ENCODE results near the gene MMP1. TPM values are rescaled to one million over a fixed set of nuclear protein-coding genes. Genes with fewer than 3 reads are reported as not detected.

The MMP1 gene
- total RNA-seq, 2 experiments from 2014 or later, result not detected

GRCh38 chr11:102842930-102843329 is 45.0 kb upstream of the MMP1 start:
- POLR2A ChIA-PET, result no interaction called here
- H3K27me3 Mint-ChIP-seq, result peaks cover 14% of the 10 kb centered on the region

GRCh38 chr11:102840018-102840417 is 42.1 kb upstream of the MMP1 start:
- H3K36me3 ChIP-seq (ENCODE audit: insufficient read depth, low read length), result no peaks in the 10 kb centered on the region
- no peak overlapping the region for H3K4me3 ChIP-seq (ENCODE audit: low read length)
- Mint-ChIP-seq H3K27ac (no peak overlapping the region), H3K4me3 (no peak overlapping the region), H3K9me3 (no peaks in the 10 kb centered on the region), H3K36me3 (ENCODE audit: low read depth) (no peaks in the 10 kb centered on the region), H3K27me3 (peaks cover 10% of the 10 kb centered on the region), H3K4me1 (ENCODE audit: low read depth) (no peaks in the 10 kb centered on the region)
- intact Hi-C loops (cut with DNase I, micrococcal nuclease), result no loop called here
- no peak for TF ChIP-seq CTCF (IDR thresholded peaks at IDR 0.05)
- ChIA-PET CTCF (no interaction called here), POLR2A (no interaction called here)
- DNase-seq, result no peak
- ATAC-seq (ENCODE audit: poor library complexity), result no peak
- H3K27ac ChIP-seq (ENCODE audit: low read depth in 1 of 2, low read length in 2 of 2), result no peak overlapping the region
- H3K9me3 ChIP-seq (ENCODE audit: control insufficient read depth in 1 of 2, insufficient read depth in 1 of 2, low read length in 2 of 2), result no peaks in the 10 kb centered on the region
- H3K27me3 ChIP-seq (ENCODE audit: control insufficient read depth in 1 of 2, insufficient read depth in 2 of 2, low read length in 2 of 2), result no peaks in the 10 kb centered on the region
- H3K4me1 ChIP-seq (ENCODE audit: insufficient read depth, low read length), result no peaks in the 10 kb centered on the region

More at GRCh38 chr11:102842930-102843329, 45.0 kb upstream of the MMP1 start:
- Histone ChIP-seq H3K4me3 (ENCODE audit: low read length) (no peak overlapping the region), H3K9me3 (ENCODE audit: control insufficient read depth in 1 of 2, insufficient read depth in 1 of 2, low read length in 2 of 2) (no peaks in the 10 kb centered on the region), H3K27ac (ENCODE audit: low read depth in 1 of 2, low read length in 2 of 2) (no peak overlapping the region), H3K27me3 (ENCODE audit: control insufficient read depth in 1 of 2, insufficient read depth in 2 of 2, low read length in 2 of 2) (peaks cover 0 to 8% of the 10 kb centered on the region in 2 experiments), H3K4me1 (ENCODE audit: insufficient read depth, low read length) (no peaks in the 10 kb centered on the region), H3K36me3 (ENCODE audit: insufficient read depth, low read length) (no peaks in the 10 kb centered on the region)
- H3K9me3 Mint-ChIP-seq, result no peaks in the 10 kb centered on the region
- intact Hi-C loops (cut with DNase I, micrococcal nuclease), result no loop called here
- no peak overlapping the region for H3K4me3 Mint-ChIP-seq
- no peak for TF ChIP-seq CTCF (IDR thresholded peaks at IDR 0.05)
- H3K36me3 Mint-ChIP-seq (ENCODE audit: low read depth), result no peaks in the 10 kb centered on the region
- CTCF ChIA-PET, result interaction anchor here (0.5 kb wide), 1 partner anchor 1049 kb away, joined by 3 read pairs; no protein-coding TSS in a partner anchor
- H3K4me1 Mint-ChIP-seq (ENCODE audit: low read depth), result no peaks in the 10 kb centered on the region
- no peak for DNase-seq
- no peak for ATAC-seq (ENCODE audit: poor library complexity)
- no peak overlapping the region for H3K27ac Mint-ChIP-seq

- Mint-ChIP-seq H3K27me3 (peaks cover 10% of the 10 kb centered on the region), H3K27ac (no peak overlapping the region), H3K9me3 (no peaks in the 10 kb centered on the region), H3K36me3 (ENCODE audit: low read depth) (no peaks in the 10 kb centered on the region), H3K4me1 (ENCODE audit: low read depth) (no peaks in the 10 kb centered on the region), H3K4me3 (no peak overlapping the region)
- Histone ChIP-seq H3K27me3 (ENCODE audit: control insufficient read depth in 1 of 2, insufficient read depth in 2 of 2, low read length in 2 of 2) (no peaks in the 10 kb centered on the region), H3K4me1 (ENCODE audit: insufficient read depth, low read length) (no peaks in the 10 kb centered on the region), H3K36me3 (ENCODE audit: insufficient read depth, low read length) (no peaks in the 10 kb centered on the region), H3K9me3 (ENCODE audit: control insufficient read depth in 1 of 2, insufficient read depth in 1 of 2, low read length in 2 of 2) (no peaks in the 10 kb centered on the region), H3K27ac (ENCODE audit: low read depth in 1 of 2, low read length in 2 of 2) (no peak overlapping the region), H3K4me3 (ENCODE audit: low read length) (no peak overlapping the region)
- ATAC-seq (ENCODE audit: poor library complexity) (no peak), DNase-seq (no peak)
- intact Hi-C loops (cut with DNase I, micrococcal nuclease), result no loop called here
- TF ChIP-seq CTCF (IDR thresholded peaks at IDR 0.05), result no peak
- CTCF ChIA-PET, result no interaction called here
- POLR2A ChIA-PET, result no interaction called here
Measured at GRCh38 chr11:102837646-102838045, 39.7 kb upstream of the MMP1 start.
